Ammon's horn (tissue), 1 donor: Measurements from ENCODE around the gene ITGB2.
A peak's percentile ranks its signal among the peaks of the same experiment; 100 is the strongest.
"Not testable (repeated sequence)": the region's sequence is repeated elsewhere in the genome, so short reads cannot be mapped to it uniquely, and the experiment has no call there.

ENCODE experiments used
- DNase-seq: peaks from one replicate; pipeline ENCODE4 v3.0.0-alpha.2; 2016; ENCODE audit warnings: low spot score

ITGB2 gene

DNA sequence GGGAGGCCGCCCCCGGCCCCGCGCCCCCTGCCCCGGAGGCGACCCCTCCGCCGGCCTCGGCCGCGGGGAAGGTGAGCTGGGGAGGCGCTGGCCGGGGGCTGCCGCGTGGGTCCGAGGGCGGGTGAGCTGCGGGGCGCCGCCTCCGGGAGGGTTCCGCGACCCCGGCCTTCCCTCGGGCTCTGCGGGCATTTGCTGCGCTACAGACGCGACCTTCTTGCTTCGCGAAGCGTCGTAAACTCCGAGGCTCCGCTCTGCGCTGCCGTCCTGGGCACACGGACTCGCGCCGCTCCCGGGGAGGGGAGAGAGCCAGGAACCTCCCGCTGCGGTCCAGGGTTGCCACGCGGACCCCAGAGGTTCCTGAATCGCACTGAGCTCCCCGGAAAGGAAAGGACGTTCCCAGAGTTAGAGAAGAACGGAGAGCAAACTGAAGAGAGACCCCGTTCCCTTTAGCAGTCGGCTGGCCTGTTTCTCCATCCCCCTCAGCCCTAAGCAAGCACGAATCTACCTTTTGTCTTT lies 19.5 kb upstream of the ITGB2 start:
- no peak for DNase-seq

DNA sequence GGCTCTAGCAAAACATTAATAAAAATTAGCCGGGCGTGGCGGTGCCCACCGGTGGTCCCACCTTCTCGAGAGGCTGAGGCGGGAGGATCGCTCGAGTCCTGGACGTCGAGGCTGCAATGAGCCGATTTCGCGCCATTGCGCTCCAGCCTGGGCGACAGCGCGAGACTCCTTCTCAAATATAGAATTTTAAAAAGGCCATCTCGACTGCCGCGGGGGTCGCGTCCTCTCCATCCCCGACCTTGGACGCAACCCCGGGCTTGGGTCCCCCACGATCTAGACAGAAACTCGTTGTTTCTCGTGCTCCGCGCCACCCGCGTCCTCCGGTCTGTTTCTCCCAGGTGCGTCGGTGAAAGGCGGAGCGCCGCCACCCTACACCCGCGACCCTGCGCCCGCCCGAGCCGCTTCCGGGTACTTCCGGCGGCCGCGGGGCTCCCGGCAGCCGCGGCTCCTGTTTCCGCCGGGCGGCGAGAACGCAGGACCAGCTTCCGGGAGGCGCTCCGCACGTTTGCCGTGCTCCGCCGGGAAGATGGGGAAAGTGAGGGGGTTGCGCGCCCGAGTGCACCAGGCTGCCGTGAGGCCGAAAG lies 18.9 kb upstream of the ITGB2 start, which contains the start of gene SLX9:
Gene SLX9 (plus strand): TSS at position 498 of the 584 bp plus-strand sequence. CDS start 29 bp downstream, at position 527.
- DNase-seq, result peak; percentile 64

DNA sequence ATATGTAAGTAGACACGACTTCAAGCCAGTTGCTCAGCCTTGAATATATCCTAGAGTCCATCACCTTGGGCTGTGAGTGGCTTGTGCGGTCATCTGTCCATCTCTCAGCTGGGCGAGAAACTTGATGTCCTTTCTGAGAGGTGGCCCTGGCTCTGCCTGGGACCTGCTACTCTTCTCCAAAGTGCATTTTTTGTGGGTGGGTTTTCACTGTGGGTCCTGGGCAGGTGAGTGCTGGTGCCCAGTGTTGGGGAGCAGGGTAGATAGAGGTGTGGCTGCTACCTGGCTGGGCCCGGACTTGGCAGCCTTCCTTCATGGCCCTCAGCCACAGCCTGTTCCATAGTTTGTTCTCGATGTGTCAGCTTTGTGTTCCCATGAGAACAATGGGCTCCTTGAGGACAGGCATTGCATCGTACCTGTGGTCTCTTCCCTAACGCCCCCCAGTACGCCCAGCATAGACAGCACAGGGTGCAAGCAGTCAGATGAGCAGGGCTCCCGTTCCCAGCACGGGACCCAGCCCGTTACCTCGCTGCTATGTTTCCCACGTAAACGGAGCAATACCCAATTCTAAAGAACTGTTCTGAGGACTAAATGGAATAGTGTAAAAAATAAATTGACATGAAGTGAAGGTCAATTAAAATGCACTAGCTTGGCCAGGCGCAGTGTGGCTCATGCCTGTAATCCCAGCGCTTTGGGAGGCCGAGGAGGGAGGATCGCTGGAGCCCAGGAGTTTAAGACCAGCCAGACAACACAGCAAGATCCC lies 18.3 kb upstream of the ITGB2 start:
- no peak for DNase-seq

DNA sequence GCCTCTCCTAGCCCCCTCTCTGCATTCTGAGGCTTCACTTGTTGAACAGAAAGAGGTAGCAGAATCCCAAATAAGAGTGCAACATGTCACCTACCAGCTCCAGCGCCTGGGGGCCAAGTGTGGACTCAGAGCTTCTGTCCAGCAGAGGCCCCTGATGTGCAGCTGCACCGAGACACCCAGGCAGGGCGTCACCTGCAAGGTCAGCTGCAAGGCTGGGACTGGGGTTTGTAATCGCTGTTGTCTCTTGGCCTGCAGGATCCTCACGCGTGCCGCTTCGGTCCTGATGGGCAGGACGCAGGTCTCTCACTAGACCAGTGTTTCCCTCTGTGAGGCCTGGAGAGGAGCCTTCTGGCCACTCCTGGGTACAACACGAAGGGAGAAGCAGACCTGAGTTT lies 14.8 kb upstream of the ITGB2 start:
- no peak for DNase-seq

DNA sequence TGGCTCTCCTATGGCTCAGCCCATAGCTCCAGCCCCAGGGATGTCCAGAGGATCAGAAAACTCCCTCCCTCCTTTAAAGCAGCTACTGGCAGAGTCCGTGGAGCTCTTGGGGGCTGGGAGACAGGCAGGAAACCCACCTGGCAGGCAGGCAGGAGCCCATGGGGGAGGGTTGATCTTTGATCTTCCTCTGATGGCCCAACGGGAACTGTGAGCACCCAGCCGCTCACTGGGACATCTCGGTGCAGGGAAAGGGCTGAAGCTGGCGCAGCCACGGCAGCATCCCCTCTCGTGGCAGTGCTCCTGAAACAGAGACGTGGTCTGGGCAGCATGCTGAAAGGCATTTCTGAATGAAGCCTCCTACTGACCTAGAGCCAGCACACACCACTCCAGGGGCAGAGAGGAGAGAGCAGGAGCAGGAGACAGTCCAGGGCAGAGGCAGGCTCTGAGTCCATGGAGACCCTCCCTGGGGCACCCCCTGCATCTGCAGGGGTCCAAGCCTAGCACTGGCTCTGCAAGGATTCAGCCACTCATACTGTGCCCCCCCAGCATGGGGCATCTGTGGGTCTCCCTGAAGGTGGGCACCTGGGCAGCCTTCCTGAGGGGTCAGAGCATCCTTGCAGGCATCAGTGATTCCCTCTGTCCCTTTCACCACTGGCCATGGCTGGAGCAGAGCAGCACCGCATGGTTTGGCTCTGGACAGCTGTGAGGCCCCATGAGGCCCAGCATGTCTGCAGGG lies 14.3 kb upstream of the ITGB2 start:
- no peak for DNase-seq

DNA sequence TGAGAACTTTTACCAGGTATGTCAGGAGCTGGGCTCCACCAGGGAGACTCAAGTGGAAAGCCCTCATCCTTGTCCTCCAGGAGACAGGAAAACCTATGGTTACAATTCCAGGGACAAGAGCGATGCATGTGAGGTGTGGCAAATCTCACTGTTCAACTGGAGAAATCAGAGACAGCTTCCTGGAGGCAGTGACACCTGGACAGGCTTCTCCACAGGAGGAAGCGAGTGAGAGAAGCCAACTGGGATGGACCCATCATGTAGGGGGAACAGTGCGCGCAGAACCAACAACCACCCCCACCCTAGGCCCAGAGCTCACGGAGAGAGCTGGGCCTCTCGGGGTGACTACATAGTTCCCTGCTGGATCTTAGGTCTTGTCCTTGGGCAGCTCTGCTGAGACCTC lies 13.6 kb upstream of the ITGB2 start:
- no peak for DNase-seq

DNA sequence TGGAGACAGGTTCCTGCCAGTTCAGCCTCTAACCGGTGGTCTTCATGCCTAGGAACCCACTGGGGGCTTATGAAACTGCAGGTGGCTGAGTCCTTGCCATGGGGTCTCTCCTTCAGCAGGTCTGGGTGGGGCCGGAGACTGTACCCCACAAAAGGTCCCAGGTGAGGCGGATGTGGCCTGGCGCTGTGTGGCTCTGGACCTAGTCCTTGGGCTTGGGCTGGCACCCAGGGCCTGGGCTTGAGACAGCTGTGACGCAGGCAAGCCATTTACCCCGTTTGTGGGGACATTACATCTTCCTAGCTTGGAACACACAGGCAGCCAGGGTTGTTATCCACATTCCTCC lies 13.2 kb upstream of the ITGB2 start:
- no peak for DNase-seq

DNA sequence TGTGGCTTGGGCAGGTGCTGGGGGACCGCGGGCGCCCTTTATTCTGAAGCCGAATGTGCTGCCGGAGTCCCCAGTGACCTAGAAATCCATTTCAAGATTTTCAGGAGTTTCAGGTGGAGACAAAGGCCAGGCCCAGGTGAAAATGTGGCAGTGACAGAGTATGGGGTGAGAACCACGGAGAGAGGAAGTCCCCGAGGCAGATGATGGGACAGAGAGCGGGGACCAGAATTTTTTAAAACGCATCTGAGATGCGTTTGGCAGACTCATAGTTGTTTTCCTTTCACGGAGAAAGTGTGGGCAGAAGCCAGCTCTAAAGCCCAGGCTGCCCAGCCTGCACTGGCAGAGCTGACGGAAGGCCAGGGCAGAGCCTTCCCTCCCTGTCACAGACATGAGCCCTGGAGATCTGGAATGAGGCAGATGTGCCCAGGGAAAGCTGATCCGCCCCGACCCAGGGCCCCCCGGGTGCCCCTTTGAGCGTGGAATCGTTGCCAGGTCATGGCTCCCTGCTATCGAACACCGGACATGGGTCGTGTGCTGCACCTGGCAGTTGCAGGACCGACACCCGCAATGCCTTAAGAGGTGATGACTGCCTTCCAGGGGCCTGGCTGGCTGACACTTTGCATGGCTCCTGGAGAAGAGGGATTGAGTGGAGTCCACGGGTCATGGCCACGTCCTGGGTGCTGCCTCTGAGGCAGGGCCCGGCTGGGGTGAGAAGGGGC lies 12.7 kb upstream of the ITGB2 start:
- no peak for DNase-seq

DNA sequence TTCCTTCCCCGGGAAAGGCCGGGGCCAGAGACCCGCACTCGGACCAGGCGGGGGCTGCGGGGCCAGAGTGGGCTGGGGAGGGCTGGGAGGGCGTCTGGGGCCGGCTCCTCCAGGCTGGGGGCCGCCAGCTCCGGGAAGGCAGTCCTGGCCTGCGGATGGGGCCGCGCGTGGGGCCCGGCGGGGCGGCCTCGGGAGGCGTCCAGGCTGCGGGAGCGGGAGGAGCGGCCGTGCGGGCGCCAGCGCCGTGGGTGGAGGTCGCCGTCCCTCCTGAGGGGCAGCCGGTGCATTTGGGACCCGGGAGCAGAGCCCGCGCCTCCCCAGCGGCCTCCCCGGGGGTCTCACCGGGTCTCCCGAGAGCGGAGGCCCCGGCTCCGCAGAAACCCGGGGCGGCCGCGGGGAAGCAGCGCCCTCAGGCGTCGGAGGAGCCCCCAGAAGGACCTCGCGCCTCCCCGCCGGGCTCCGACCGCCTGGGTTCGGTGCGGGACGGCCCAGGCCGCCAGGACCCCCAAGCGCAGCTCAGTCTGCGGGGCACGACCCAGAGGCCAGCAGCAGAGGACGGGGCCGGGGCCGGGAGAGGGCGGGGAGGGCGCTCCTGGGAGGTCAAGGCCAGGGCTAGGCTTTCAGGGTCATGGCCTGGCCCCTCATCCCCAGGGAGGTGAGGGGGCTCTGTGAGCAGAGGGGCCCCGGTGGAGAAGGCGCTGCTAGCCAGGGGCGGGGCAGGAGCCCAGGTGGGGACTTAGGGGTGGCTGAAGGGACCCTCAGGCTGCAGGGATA lies 11.9 kb upstream of the ITGB2 start:
- no peak for DNase-seq

DNA sequence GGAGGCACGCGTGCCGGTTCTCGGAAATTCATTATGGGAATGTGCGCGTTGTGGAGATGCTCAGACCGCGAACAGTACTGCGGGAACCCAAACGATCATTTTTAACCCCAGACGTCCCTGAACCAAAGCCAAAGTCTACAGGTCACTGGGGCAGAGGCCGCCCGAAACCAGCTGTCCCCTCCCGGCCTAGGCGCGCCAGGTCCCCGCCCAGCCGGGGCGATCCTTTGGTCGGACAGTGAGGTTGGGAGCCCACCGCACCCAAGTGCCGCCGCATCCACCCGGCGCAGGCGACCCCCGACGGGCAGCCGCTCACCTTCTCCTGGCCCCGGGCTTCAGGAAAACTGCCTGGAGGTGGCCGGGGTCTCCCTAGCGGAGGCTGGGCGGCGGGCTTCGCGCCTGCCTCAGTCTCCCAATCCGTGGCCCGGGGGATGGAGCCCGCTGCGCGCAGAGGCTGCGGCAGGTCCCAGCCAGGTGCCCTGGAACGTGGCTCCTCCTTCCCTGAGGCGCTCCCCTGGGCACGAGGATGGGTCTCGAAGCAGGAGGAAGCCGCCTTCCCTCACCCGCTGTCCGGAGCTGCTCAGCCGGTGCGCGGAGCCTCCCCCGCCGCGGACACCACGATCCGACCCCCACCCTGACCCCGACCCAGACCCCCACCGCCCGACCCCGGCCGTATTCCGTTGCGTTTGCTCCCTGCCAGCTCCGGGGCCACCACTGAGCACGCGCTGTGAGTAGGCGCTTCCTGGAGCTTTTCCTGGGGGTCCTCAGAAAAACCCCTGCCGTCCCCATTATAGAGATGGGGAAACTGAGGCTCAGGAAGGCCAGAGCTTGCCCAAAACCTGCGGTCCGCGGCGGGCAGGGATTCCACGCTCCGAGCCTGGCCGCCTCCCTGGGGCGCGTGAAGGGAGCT lies 11.1 kb upstream of the ITGB2 start:
- no peak for DNase-seq

DNA sequence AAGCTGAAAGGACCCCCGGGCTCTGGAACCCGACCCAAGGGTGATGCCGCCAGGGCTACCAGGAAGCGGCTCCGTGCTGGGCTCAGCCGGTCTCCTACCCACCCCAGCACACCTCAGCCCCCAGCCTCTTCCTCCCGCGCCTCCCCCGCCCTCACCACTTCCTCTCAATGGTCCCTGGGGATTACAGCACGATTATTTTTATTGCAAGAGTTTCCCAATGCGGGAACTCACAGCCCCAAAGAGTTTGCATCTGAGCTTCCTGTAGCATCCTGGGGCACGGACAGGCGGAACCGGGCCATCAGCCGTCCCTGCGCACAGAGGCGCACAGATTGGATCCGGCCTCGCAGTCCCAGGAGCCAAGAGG lies 10.4 kb upstream of the ITGB2 start:
- no peak for DNase-seq

DNA sequence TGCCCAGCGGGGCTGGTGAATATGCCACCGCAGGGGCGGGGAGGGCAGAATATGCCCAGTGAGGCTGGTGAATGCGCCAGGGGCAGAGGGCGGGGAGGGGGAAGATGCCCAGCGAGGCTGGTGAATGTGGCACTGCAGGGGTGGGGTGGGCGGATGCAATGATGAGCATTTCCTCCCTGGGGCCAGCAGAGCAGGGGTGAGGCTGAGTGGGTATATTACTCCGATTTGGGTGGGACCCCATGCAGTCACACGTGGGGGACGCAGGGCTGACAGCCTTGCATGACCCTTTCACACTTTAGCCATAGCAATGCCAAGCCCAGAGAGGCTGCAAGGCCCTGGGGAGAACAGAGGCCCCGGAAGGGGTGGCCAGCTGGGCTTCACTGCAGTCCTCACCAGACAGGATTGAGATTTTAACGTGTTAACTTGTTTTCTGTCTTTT lies 9.9 kb upstream of the ITGB2 start:
- DNase-seq, result no peak

DNA sequence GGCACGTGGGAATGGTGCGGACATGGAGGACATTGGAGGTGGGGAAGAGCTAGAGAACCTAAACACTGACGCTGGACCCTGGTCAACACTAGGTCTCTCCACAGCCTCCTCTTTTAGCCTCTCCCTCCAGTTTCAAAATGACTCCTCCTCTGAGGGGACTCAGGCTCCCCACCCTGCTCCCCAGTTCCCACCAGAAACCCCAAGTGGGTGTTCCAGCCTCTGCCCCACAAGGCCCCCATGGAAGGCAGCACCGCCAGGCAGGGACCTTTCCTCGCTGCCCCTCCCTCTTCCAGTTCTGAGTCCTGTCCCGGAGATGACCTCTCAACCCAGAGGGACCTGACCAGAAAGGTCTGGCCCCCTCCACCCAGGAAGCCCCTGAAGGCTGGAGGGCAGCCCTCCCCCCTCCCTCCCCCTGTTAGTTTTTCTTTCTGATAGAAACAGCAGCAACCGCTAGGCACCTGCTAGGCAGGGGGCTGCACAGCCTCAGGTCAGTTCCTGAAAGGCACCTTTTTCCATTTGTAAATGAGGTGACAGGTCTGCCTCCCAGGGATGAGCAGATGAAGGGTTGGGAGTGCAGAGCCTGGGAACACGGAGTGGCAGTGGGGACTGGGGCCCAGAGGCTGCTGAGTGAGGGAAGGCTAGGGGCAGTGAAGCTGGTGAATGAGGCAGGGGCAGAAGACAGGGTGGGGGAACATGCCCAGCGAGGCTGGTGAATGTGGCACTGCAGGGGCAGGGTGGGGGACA lies 9.3 kb upstream of the ITGB2 start:
- no peak for DNase-seq

DNA sequence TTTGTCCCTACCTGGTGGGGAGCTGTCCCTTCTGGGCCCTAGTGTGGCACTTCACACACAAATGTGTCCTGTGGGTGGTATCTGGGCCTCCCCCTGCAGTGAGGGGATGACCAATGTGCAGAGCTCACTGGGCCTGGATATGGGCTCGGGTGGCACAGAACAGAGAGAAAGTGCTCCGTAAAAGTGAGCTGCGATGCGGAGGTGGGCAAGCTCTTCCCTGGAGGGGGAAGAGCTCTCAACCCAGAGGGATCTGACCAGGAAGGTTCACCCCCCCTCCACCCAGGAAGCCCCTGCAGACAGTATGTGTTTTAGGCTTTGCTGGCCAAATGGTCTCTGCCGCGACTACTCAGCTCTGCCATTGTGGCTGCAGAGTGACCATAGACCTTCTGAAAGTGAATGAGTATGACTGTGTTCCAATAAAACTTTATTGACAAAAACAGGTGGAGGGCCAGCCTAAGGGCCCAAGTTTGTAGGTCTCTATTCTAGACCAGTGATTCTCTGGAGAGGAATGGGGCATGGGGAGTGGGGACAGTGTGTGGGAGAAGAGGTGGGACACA lies 8.6 kb upstream of the ITGB2 start:
- no peak for DNase-seq

DNA sequence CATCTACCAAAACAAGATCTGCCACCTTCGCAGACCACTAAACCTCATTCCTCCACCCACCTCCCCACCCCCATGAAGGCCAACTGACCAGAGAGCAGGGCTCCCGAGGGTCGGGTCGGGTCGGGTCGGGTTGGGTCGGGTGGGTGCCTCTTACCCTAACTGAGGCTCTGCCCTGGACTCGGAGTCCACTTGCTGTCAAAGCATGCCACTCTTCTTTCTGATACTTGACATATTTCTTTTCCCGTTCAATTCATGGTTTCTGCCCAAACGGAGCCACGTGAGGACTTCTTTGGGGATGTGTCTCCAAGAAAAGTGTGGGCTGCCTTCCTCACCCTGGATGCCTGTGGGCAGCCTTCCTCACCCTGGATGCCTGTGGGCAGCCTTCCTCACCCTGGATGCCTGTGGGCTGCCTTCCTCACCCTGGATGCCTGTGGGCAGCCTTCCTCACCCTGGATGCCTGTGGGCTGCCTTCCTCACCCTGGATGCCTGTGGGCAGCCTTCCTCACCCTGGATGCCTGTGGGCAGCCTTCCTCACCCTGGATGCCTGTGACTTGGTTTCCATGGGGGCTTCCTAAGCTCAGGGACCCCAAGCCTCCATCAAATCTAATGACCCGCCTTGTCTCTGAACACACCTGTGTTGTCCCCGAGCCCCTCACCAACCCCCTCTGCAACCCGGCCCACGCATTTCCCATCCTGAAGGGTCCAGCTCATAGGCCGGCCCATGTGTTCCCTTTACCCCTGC lies 8.0 kb upstream of the ITGB2 start:
- not testable (repeated sequence) for DNase-seq

DNA sequence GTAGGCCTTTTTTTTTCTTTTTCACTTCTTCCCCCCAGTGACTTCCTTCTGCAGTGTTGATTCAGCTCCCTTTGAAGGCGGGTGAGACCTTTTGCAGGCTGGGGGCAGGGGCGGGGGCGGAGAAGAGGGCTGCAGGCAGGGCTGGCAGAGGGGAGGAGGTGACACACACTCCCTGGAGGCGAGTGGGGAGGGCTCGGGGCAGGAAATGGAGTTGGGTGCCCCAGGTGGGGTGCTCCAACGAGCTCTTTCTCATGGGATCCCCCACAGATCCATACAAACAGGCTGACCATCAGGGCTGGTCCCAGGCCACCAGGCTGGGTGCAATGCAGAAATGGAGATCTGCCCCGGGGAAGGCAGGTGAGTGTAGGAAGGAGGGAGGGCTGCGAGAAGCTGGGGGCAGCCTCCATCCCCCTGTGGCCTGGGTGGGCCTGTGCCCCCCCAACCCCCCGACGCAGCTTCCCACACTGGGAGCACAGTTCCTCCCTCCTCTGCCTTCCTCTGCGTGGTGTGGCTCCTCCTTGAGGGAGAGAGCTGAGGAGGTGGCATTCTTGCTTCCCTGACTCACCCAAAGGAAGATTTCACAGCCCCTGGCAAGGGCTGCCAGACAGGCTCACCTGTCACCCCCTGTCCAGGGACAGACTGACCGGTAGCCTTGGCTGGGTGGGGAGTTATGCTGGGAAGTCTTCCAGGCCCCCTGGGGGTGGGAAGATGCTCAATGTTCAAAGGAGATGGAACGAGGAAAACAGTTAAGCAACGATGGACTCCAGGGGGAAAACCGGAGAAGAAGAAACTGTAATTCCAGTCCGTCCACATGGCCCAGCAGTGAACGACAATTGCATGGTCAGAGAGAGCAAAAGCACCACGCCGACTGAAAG lies 7.1 kb upstream of the ITGB2 start:
- DNase-seq, result no peak

DNA sequence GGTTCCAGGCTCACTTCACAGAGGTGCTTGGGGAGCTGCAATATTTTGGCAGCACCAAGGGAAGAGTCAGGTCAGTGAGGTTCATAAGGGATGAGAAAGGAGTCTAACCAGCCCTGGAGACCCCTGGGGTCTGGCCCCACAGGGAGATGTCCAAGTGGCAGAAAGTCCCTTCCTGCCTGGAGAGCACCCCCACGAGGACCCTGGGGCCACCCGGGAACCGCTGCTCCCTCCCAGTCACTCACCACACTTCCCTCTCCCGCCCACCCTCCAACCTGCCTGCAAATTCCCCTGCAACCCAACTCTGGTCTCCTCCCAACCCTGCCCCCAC lies 6.5 kb upstream of the ITGB2 start:
- DNase-seq, result no peak
